Endothelial cell of umbilical vein (primary cell): ENCODE measurements around the gene ITPR2. TPM values are rescaled to one million over a fixed set of nuclear protein-coding genes. Genes with fewer than 3 reads are reported as not detected.

Experiments
- BruUV-seq: library from RNA; stranded (reverse); fragments of 400-500 nt; replicated peaks from 2 replicates; lab custom pipeline; 2021; lab: Mats Ljungman, UMichigan
- CTCF ChIA-PET: fragments of 300-600, 350-600 bp; sonication (Branson Sonifier 250); formaldehyde crosslinking; loops from one replicate; lab custom pipeline; 2021; ENCODE audit warnings: antibody characterized with exemption, inconsistent platforms; lab: Charles Lee
- POLR2A ChIA-PET: fragments of 300-600, 350-600 bp; sonication (Branson Sonifier 250); formaldehyde crosslinking; loops from one replicate; lab custom pipeline; 2021; ENCODE audit warnings: antibody characterized with exemption, inconsistent platforms; lab: Charles Lee
- DNase-seq: peaks from one replicate; pipeline ENCODE4 v3.0.0-alpha.2; 2011; ENCODE audit warnings: low read depth, low spot score
- FAIRE-seq: peaks from 2 replicates; lab custom pipeline; 2011; peaks lifted over from hg19 to GRCh38; lab: Jason Lieb, UNC
- H2AFZ ChIP-seq: 2 replicates; pipeline ENCODE4 v1.6.0; 2012; ENCODE audit warnings: low read depth, low read length, control low read depth, inconsistent platforms
- H3K27ac ChIP-seq: 2 replicates; pipeline ENCODE4 v1.5.1; 2011; ENCODE audit warnings: low read depth, mild to moderate bottlenecking, control low read depth, low read length, moderate library complexity; ENCODE audit not compliant: insufficient read depth
- H3K27me3 ChIP-seq, 2 experiments: 2 replicates each; pipeline versions ENCODE4 v1.6.0 to v1.6.1; 2011; ENCODE audit warnings: low read length in 2 of 2, mixed read lengths in 1 of 2; ENCODE audit not compliant: control insufficient read depth in 2 of 2, insufficient read depth in 2 of 2
- H3K36me3 ChIP-seq, 2 experiments: 2 replicates in 1 of 2; 3 replicates in 1 of 2; pipeline ENCODE4 v1.5.1; 2011; ENCODE audit warnings: low read length in 2 of 2, mild to moderate bottlenecking in 1 of 2, moderate library complexity in 1 of 2; ENCODE audit not compliant: control insufficient read depth in 2 of 2, insufficient read depth in 2 of 2; ENCODE audit errors: extremely low read depth in 1 of 2
- H3K4me1 ChIP-seq: 3 replicates; pipeline ENCODE4 v1.5.1; 2011; ENCODE audit warnings: mild to moderate bottlenecking, low read length; ENCODE audit not compliant: control insufficient read depth, insufficient read depth; ENCODE audit errors: extremely low read depth
- H3K4me2 ChIP-seq: 2 replicates; pipeline ENCODE4 v1.6.1; 2011; ENCODE audit warnings: low read length, control low read depth, mixed read lengths; ENCODE audit not compliant: insufficient read depth
- H3K4me3 ChIP-seq, 3 experiments: fragments of 200-600 bp in 1 of 3; sonication (generic), shearing (Covaris generic) in 1 of 3; replicated peaks in 1 of 3; 2 replicates each; pipeline ENCODE4 v1.5.1; 2011 to 2016; ENCODE audit warnings: control low read depth in 3 of 3, low read length in 3 of 3, mild to moderate bottlenecking in 2 of 3, inconsistent platforms in 1 of 3, low read depth in 1 of 3, moderate library complexity in 1 of 3; ENCODE audit not compliant: insufficient read depth in 1 of 3
- H3K79me2 ChIP-seq: 2 replicates; pipeline ENCODE4 v1.6.0; 2012; ENCODE audit warnings: low read length, inconsistent platforms; ENCODE audit not compliant: control insufficient read depth, insufficient read depth
- H3K9ac ChIP-seq: replicated peaks from 2 replicates; pipeline ENCODE3; 2011; ENCODE audit warnings: low read length, control low read depth; ENCODE audit not compliant: insufficient read depth; ENCODE audit errors: extremely low read depth
- H3K9me1 ChIP-seq: replicated peaks from 3 replicates; pipeline ENCODE4 v1.6.0; 2011; ENCODE audit warnings: mild to moderate bottlenecking, low read length; ENCODE audit not compliant: control insufficient read depth, insufficient read depth; ENCODE audit errors: extremely low read depth
- H3K9me3 ChIP-seq: replicated peaks from 2 replicates; pipeline ENCODE4 v1.5.1; 2012; ENCODE audit warnings: low read length, inconsistent platforms; ENCODE audit not compliant: control insufficient read depth, insufficient read depth
- H4K20me1 ChIP-seq: replicated peaks from 2 replicates; pipeline ENCODE3; 2011; ENCODE audit warnings: mild to moderate bottlenecking, low read length; ENCODE audit not compliant: control insufficient read depth, insufficient read depth; ENCODE audit errors: extremely low read depth
- CTCF ChIP-seq, 2 donors: IDR thresholded peaks; 1 replicate in 1 of 2; 2 replicates in 1 of 2; pipeline ENCODE4 v1.5.1; 2011; ENCODE audit warnings: low read length in 2 of 2, mild to moderate bottlenecking in 2 of 2, moderate library complexity in 2 of 2, control low read depth in 1 of 2, inconsistent platforms in 1 of 2, low read depth in 1 of 2; ENCODE audit not compliant: insufficient read depth in 1 of 2; ENCODE audit errors: extremely low read depth in 1 of 2
- EZH2 ChIP-seq: IDR thresholded peaks from 2 replicates; pipeline ENCODE4 v1.6.1; 2012; ENCODE audit warnings: borderline replicate concordance, low read depth, mild to moderate bottlenecking, moderate library complexity, low read length, inconsistent platforms; ENCODE audit not compliant: severe bottlenecking
- FOS ChIP-seq: IDR thresholded peaks from 2 replicates; pipeline ENCODE4 v1.6.1; 2011; ENCODE audit warnings: mild to moderate bottlenecking, low read length, moderate library complexity, borderline replicate concordance; ENCODE audit not compliant: insufficient read depth
- GATA2 ChIP-seq: IDR thresholded peaks from 2 replicates; pipeline ENCODE4 v1.7.0; 2011; ENCODE audit warnings: low read depth, mild to moderate bottlenecking, moderate library complexity, mixed read lengths, low read length; ENCODE audit not compliant: insufficient read length, insufficient read depth
- JUN ChIP-seq: IDR thresholded peaks from 2 replicates; pipeline ENCODE4 v1.6.1; 2011; ENCODE audit warnings: borderline replicate concordance, low read depth; ENCODE audit not compliant: insufficient read length, insufficient read depth
- MAX ChIP-seq: IDR thresholded peaks from 2 replicates; pipeline ENCODE4 v1.6.1; 2011; ENCODE audit not compliant: insufficient read depth, insufficient read length
- MYC ChIP-seq: IDR thresholded peaks from one replicate; pipeline ENCODE4 v1.6.1; 2011; ENCODE audit warnings: mild to moderate bottlenecking, low read depth, low read length
- POLR2A ChIP-seq: IDR thresholded peaks from 2 replicates; pipeline ENCODE4 v1.6.1; 2012; ENCODE audit warnings: low read depth, mild to moderate bottlenecking, control low read depth, low read length
- POLR2AphosphoS5 ChIP-seq: IDR thresholded peaks from 2 replicates; pipeline ENCODE4 v1.6.1; 2012; ENCODE audit warnings: low read depth, mild to moderate bottlenecking, control low read depth, low read length, moderate library complexity; ENCODE audit not compliant: insufficient read depth
- dilution Hi-C: fragments of 300-500 bp; cut with MboI; formaldehyde crosslinking; loops from one replicate; pipeline ENCODE4 v1.15.0; 2019; ENCODE audit warnings: low sequenced_read_pairs; ENCODE audit not compliant: extremely low pct_ligation_motif_present
- intact Hi-C: fragments of 100-400 bp; cut with micrococcal nuclease; formaldehyde crosslinking; loops from one replicate; pipeline ENCODE4 v1.10.0; 2022
- polyA plus RNA-seq, 4 experiments: library from polyadenylated mRNA; depleted of rRNA in 3 of 4; stranded (reverse) in 3 of 4; unstranded in 1 of 4; fragments of >200 nt; gene quantifications; 2 replicates each; pipeline versions ENCODE4 v1.2.1 to v1.2.3, GENCODE V29; 2011 to 2012; ENCODE audit warnings: missing spikeins in 1 of 4
- total RNA-seq: library from RNA; stranded (reverse); gene quantifications from 2 replicates; pipeline ENCODE4 v1.2.3, GENCODE V29; 2021

Gene ITPR2
- total and polyA plus RNA-seq, 2 donors (not counting 3 experiments of a cell fraction or from before 2014, with no cell fraction given): 16.2 to 86.8 TPM

- FAIRE-seq: no peak
- no peaks in the 10 kb centered on the region for H4K20me1 ChIP-seq
- no peak overlapping the region for H3K9ac ChIP-seq
- TF ChIP-seq CTCF (IDR thresholded peaks at IDR 0.05; ENCODE audit: extremely low read depth in 1 of 2, insufficient read depth in 1 of 2, low read depth in 1 of 2, low read length in 2 of 2) (no peak), POLR2AphosphoS5 (no peak), POLR2A (no peak), MYC (no peak), EZH2 (no peak), FOS (no peak), MAX (no peak), GATA2 (no peak), JUN (no peak)
- no peak overlapping the region for H3K27ac ChIP-seq
- peaks cover 0 to 5% of the 10 kb centered on the region in 2 experiments for H3K36me3 ChIP-seq
- no peaks in the 10 kb centered on the region for H3K27me3 ChIP-seq
- no peak overlapping the region for H2AFZ ChIP-seq
- intact Hi-C loops: no loop called here
- no TSS peak for BruUV-seq
- H3K79me2 ChIP-seq: no peaks in the 10 kb centered on the region
- dilution Hi-C loops: no loop called here
- H3K4me2 ChIP-seq: no peak overlapping the region
- ChIA-PET CTCF (interaction anchor here (1.4 to 2.4 kb wide), 2 partner anchors 11 to 351 kb away, joined by 4 to 6 read pairs; no protein-coding TSS in a partner anchor), POLR2A (no interaction called here)
- no peaks in the 10 kb centered on the region for H3K9me1 ChIP-seq
- H3K4me3 ChIP-seq: no peak overlapping the region
- DNase-seq: no peak
- H3K9me3 ChIP-seq: no peaks in the 10 kb centered on the region
- no peaks in the 10 kb centered on the region for H3K4me1 ChIP-seq
Measured at GRCh38 chr12:26469421-26470180, 363.4 kb downstream of the ITPR2 start.
